ENCODE results near the gene PML. TPM values are rescaled to one million over a fixed set of nuclear protein-coding genes. Genes with fewer than 3 reads are reported as not detected.

PML gene
- total RNA-seq, 1 experiment from 2014 or later: 24.6 TPM

DNA sequence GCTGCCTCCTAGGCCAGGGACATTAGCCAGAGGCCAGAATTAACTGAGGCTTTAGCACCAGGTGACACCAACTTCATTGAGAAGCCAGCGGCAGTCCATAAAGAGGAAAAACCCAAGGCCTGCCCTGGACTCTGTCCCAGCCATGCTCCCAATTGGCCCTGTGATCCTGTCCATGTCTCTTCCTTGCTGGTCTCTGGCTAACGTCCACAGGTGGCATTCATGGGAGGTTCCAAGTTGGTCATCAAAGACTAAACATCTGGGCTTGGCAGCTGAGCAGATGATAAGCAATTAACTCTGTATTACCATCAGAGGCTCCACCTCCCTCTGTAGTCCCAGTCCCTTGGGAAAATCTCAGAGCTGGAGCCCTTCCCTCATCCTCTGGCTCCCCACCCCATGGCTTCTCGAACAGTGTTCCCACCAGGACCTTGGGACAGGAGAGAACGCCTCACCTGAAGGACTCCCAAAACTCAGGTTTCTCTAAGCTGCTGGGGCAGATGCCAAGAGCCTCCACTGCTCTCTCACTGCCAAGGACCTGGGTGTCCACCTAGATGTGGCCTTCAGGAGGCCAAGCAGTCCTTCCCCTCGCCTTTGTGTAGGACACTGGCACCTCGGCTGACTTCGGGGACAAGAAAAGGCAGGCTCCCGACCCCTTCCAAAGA, 47.4 kb downstream of the PML start:
- Histone ChIP-seq H3K79me1 (ENCODE audit: insufficient read depth, low read depth, low read length, poor library complexity, severe bottlenecking) (no peaks in the 10 kb centered on the region), H4K5ac (ENCODE audit: insufficient read length, low read depth, low read length) (no peak overlapping the region), H3K56ac (ENCODE audit: insufficient read length, low read depth, low read length) (no peak overlapping the region), H2BK20ac (ENCODE audit: low read depth, low read length, poor library complexity, severe bottlenecking) (no peak overlapping the region), H2AFZ (ENCODE audit: low read length) (no peak overlapping the region), H2BK120ac (ENCODE audit: low read depth, low read length, poor library complexity, severe bottlenecking) (no peak overlapping the region), H3T11ph (ENCODE audit: low read length) (no peak overlapping the region), H4K8ac (replicated peaks; ENCODE audit: insufficient read length, low read depth, low read length) (no peak overlapping the region), H3K9me3 (ENCODE audit: control insufficient read depth, low read depth, low read length) (no peaks in the 10 kb centered on the region), H3K4me1 (ENCODE audit: insufficient read depth, low read length) (peaks cover 3% of the 10 kb centered on the region; the same call in 1 of the 2 replicates), H3K9ac (ENCODE audit: extremely low read depth, insufficient read length, low read length) (no peak overlapping the region), H3K27ac (ENCODE audit: insufficient read length, low read depth, low read length) (no peak overlapping the region), H2BK15ac (ENCODE audit: low read depth, low read length) (no peak overlapping the region), H3K27me3 (ENCODE audit: insufficient read depth, low read length) (no peaks in the 10 kb centered on the region), H4K20me1 (ENCODE audit: control insufficient read depth, insufficient read depth, insufficient read length) (no peaks in the 10 kb centered on the region), H2BK12ac (ENCODE audit: insufficient read length, low read depth, low read length) (no peak overlapping the region), H2AK5ac (ENCODE audit: insufficient read length, low read length) (no peak overlapping the region), H2BK5ac (ENCODE audit: insufficient read length, low read length) (no peak overlapping the region), H3K4me2 (ENCODE audit: insufficient read depth, insufficient read length, low read length) (no peak overlapping the region), H3K18ac (ENCODE audit: insufficient read length, low read depth, low read length) (no peak overlapping the region), H4K91ac (ENCODE audit: insufficient read length, low read depth, low read length) (no peak overlapping the region), H3K23ac (ENCODE audit: insufficient read length, low read depth, low read length) (no peak overlapping the region), H3K14ac (ENCODE audit: insufficient read depth, low read length) (no peak overlapping the region), H3K23me2 (ENCODE audit: insufficient read length, low read depth, low read length, poor library complexity, severe bottlenecking) (no peaks in the 10 kb centered on the region), H3K79me2 (ENCODE audit: insufficient read depth, low read length) (no peaks in the 10 kb centered on the region), H3K4ac (ENCODE audit: low read depth, low read length) (no peak overlapping the region)
- WGBS (ENCODE audit: extremely low coverage, insufficient read length, low lambda C conversion rate): no CpG with 5 or more reads among the region's 8 CpGs
- TF ChIP-seq CTCF (conservative IDR thresholded peaks at IDR 0.05): no peak
- Mint-ChIP-seq H3K4me1 (peaks cover 24 to 26% of the 10 kb centered on the region in 2 experiments), H3K27ac (no peak overlapping the region; a peak in 2 of 7 replicates), H3K9me3 (no peaks in the 10 kb centered on the region; a peak in 1 of 5 replicates), H3K36me3 (ENCODE audit: insufficient read depth in 1 of 3, low read depth in 3 of 3) (no peaks in the 10 kb centered on the region), H3K4me3 (no peak overlapping the region), H3K27me3 (ENCODE audit: low read depth) (peaks cover 5% of the 10 kb centered on the region)
- no peak for DNase-seq

All from H9 (cell line).